K562 (cell line): ENCODE data around the gene C15orf61. TPM values are rescaled to one million over a fixed set of nuclear protein-coding genes. Genes with fewer than 3 reads are reported as not detected.

ENCODE experiments used
- ATAC-seq: fragments of 200-7000 bp; cut with Tn5 transposase; 3 replicates; pipeline ENCODE4 v1.9.1; 2020; ENCODE audit warnings: moderate library complexity
- BruUV-seq: library from RNA; stranded (reverse); fragments of 400-500 nt; replicated peaks from 2 replicates; lab custom pipeline; 2021; lab: Mats Ljungman, UMichigan
- CTCF ChIA-PET: fragments of 300-600 bp; formaldehyde crosslinking; extraction: SDS; loops from one replicate; lab custom pipeline; 2021; ENCODE audit warnings: low intra/inter-chr PET ratio; lab: Yijun Ruan, JAX
- POLR2A ChIA-PET: fragments of 300-600, 350-650 bp; sonication (Branson Sonifier 250); formaldehyde crosslinking; extraction: SDS; loops from one replicate; lab custom pipeline; 2021; ENCODE audit warnings: antibody characterized with exemption, inconsistent platforms; lab: Yijun Ruan, JAX
- DNase-seq, 4 experiments: peaks; one replicate each; pipeline versions ENCODE4 v3.0.0 to v3.0.0-alpha.2; 2011 to 2018; ENCODE audit warnings: low spot score in 3 of 4, mixed read lengths in 3 of 4; ENCODE audit errors: extremely low read depth in 1 of 4
- FAIRE-seq: peaks from 2 replicates; lab custom pipeline; 2011; peaks lifted over from hg19 to GRCh38; lab: Jason Lieb, UNC
- H2AFZ ChIP-seq: 2 replicates; pipeline ENCODE4 v1.6.0; 2011; ENCODE audit warnings: low read depth, low read length, control low read depth, inconsistent platforms
- H3K27ac ChIP-seq: fragments of 200-600 bp; 3 replicates; pipeline ENCODE4 v1.8.0; 2011; ENCODE audit warnings: low read depth, mild to moderate bottlenecking, control low read depth, inconsistent platforms, low read length, moderate library complexity, mixed read lengths; ENCODE audit errors: extremely low read depth
- H3K27me3 ChIP-seq, 2 experiments: fragments of 300-600 bp in 1 of 2; 2 replicates in 1 of 2; 3 replicates in 1 of 2; pipeline versions ENCODE4 v1.6.0 to v1.8.0; 2011; ENCODE audit warnings: inconsistent platforms in 2 of 2, low read length in 2 of 2, mild to moderate bottlenecking in 1 of 2, mixed read lengths in 1 of 2, moderate library complexity in 1 of 2; ENCODE audit not compliant: control insufficient read depth in 2 of 2, insufficient read depth in 2 of 2
- H3K36me3 ChIP-seq: fragments of 300-600 bp; 3 replicates; pipeline ENCODE4 v1.8.0; 2011; ENCODE audit warnings: mild to moderate bottlenecking, low read length, inconsistent platforms; ENCODE audit not compliant: control insufficient read depth, insufficient read depth
- H3K4me1 ChIP-seq, 2 experiments: fragments of 200-600 bp in 1 of 2; replicated peaks in 1 of 2; 2 replicates in 1 of 2; 3 replicates in 1 of 2; pipeline versions ENCODE4 v1.5.1 to v1.8.0; 2011; ENCODE audit warnings: inconsistent platforms in 2 of 2, low read length in 2 of 2, mild to moderate bottlenecking in 1 of 2, mixed read lengths in 1 of 2, moderate library complexity in 1 of 2; ENCODE audit not compliant: control insufficient read depth in 2 of 2, insufficient read depth in 2 of 2
- H3K4me2 ChIP-seq: 2 replicates; pipeline ENCODE4 v1.6.1; 2011; ENCODE audit warnings: low read length, control low read depth, inconsistent platforms, mixed read lengths; ENCODE audit not compliant: insufficient read depth
- H3K4me3 ChIP-seq: fragments of 200-600 bp; sonication (generic), shearing (Covaris generic); 2 replicates; pipeline ENCODE4 v1.5.1; 2016; ENCODE audit warnings: control low read depth, inconsistent platforms
- H3K79me2 ChIP-seq: fragments of 200-600 bp; 3 replicates; pipeline ENCODE4 v1.8.0; 2011; ENCODE audit warnings: low read length, inconsistent platforms; ENCODE audit not compliant: control insufficient read depth, insufficient read depth
- H3K9ac ChIP-seq, 2 experiments: 2 replicates each; pipeline versions ENCODE4 v1.6.0 to v1.6.1; 2011; ENCODE audit warnings: low read depth in 2 of 2, low read length in 2 of 2, control low read depth in 1 of 2, inconsistent platforms in 1 of 2, mild to moderate bottlenecking in 1 of 2, mixed read lengths in 1 of 2; ENCODE audit not compliant: insufficient read depth in 1 of 2
- H3K9me1 ChIP-seq: one replicate; pipeline ENCODE4 v1.6.0; 2011; ENCODE audit warnings: inconsistent platforms, mild to moderate bottlenecking, low read length, moderate library complexity; ENCODE audit not compliant: control insufficient read depth, insufficient read depth
- H3K9me3 ChIP-seq: replicated peaks from 2 replicates; pipeline ENCODE4 v1.5.1; 2011; ENCODE audit warnings: low read depth, low read length, inconsistent platforms; ENCODE audit not compliant: control insufficient read depth, insufficient read depth
- H4K20me1 ChIP-seq: replicated peaks from 2 replicates; pipeline ENCODE4 v1.6.1; 2011; ENCODE audit warnings: low read length, inconsistent platforms, mixed read lengths; ENCODE audit not compliant: control insufficient read depth, insufficient read depth
- BRF1 ChIP-seq: IDR thresholded peaks from 3 replicates; pipeline ENCODE4 v1.6.1; 2011; ENCODE audit warnings: borderline replicate concordance, mild to moderate bottlenecking; ENCODE audit not compliant: insufficient read length; ENCODE audit errors: extremely low read depth
- DACH1 ChIP-seq: fragments of 450-650 bp; IDR thresholded peaks from 2 replicates; pipeline ENCODE4 v1.6.1; 2018; ENCODE audit not compliant: partially characterized antibody
- HCFC1 ChIP-seq: IDR thresholded peaks from 2 replicates; pipeline ENCODE4 v1.6.1; 2012; ENCODE audit warnings: low read depth, low read length, improper control_type of control experiment
- HOXB6 ChIP-seq: fragments of 250-450 bp; sonication (Bioruptor Pico); IDR thresholded peaks from 2 replicates; pipeline ENCODE4 v1.5.1; 2022; ENCODE audit warnings: mild to moderate bottlenecking, borderline replicate concordance
- KDM2B ChIP-seq: fragments of 250-450 bp; sonication (Bioruptor Pico); IDR thresholded peaks from 2 replicates; pipeline ENCODE4 v1.8.0; 2021; ENCODE audit warnings: mild to moderate bottlenecking, moderate library complexity
- KLF13 ChIP-seq: fragments of 450-650 bp; IDR thresholded peaks from 2 replicates; pipeline ENCODE4 v1.6.1; 2016; ENCODE audit warnings: missing genetic modification characterization, low read depth, mild to moderate bottlenecking, missing compliant biosample characterization, moderate library complexity, borderline replicate concordance
- NCOA4 ChIP-seq: fragments of 450-650 bp; IDR thresholded peaks from 2 replicates; pipeline ENCODE4 v1.6.1; 2018; ENCODE audit warnings: mild to moderate bottlenecking; ENCODE audit not compliant: partially characterized antibody
- NUFIP1 ChIP-seq: fragments of 450-650 bp; IDR thresholded peaks from 2 replicates; pipeline ENCODE4 v1.6.1; 2018; ENCODE audit not compliant: partially characterized antibody
- PREB ChIP-seq: sonication (generic); formaldehyde crosslinking; IDR thresholded peaks from 2 replicates; pipeline ENCODE4 v1.8.1; 2023; ENCODE audit warnings: mild to moderate bottlenecking, missing genetic modification reagents
- RCOR1 ChIP-seq, 2 experiments: IDR thresholded peaks; 2 replicates each; pipeline ENCODE4 v1.6.1; 2012; ENCODE audit warnings: low read depth in 2 of 2, low read length in 2 of 2, borderline replicate concordance in 1 of 2, improper control_type of control experiment in 1 of 2
- RUNX1 ChIP-seq: sonication (generic); IDR thresholded peaks from 2 replicates; pipeline ENCODE4 v1.6.1; 2016; ENCODE audit warnings: antibody characterized with exemption, low read depth
- SETDB1 ChIP-seq: IDR thresholded peaks from one replicate; pipeline ENCODE4 v1.6.1; 2012; ENCODE audit warnings: low read length, control low read depth, inconsistent platforms
- SIN3A ChIP-seq, 2 experiments: fragments of 150-350 bp in 1 of 2; IDR thresholded peaks; 2 replicates each; pipeline ENCODE4 v1.6.1; 2011 to 2016; ENCODE audit warnings: borderline replicate concordance in 2 of 2, low read depth in 2 of 2, low read length in 2 of 2, mild to moderate bottlenecking in 2 of 2, moderate library complexity in 2 of 2; ENCODE audit not compliant: control insufficient read depth in 1 of 2
- SRF ChIP-seq, 2 experiments: fragments of 250-450, 450-650 bp in 1 of 2; sonication (Bioruptor Pico) in 1 of 2; sonication (generic) in 1 of 2; formaldehyde crosslinking; IDR thresholded peaks; 2 replicates each; pipeline versions ENCODE4 v1.5.0 to v1.5.1; 2020 to 2022; ENCODE audit warnings: mild to moderate bottlenecking in 1 of 2, missing genetic modification reagents in 1 of 2
- ZFP30 ChIP-seq: fragments of 250-450 bp; sonication (Bioruptor Pico); IDR thresholded peaks from 2 replicates; pipeline ENCODE4 v1.8.0; 2022; ENCODE audit warnings: moderate library complexity, mild to moderate bottlenecking, inconsistent platforms, borderline replicate concordance
- ZFX ChIP-seq: sonication (generic); formaldehyde crosslinking; IDR thresholded peaks from 2 replicates; pipeline ENCODE4 v1.8.0; 2022; ENCODE audit warnings: mild to moderate bottlenecking, missing genetic modification reagents, moderate library complexity
- ZNF324 ChIP-seq: fragments of 250-450 bp; sonication (Bioruptor Pico); IDR thresholded peaks from 2 replicates; pipeline ENCODE4 v1.4.0; 2020; ENCODE audit warnings: mild to moderate bottlenecking
- WGBS: fragments of 100-300 bp; shearing (Covaris generic); methylation state at CpG from one replicate; pipeline ENCODE4 v1.1.6; 2016; ENCODE audit warnings: low coverage, mixed read lengths; ENCODE audit not compliant: insufficient coverage; ENCODE audit errors: missing lambda C conversion rate; 5-methylcytosine and 5-hydroxymethylcytosine counted together
- in situ Hi-C: fragments of 300-500 bp; cut with MboI; formaldehyde crosslinking; loops from 4 replicates; pipeline ENCODE4 v1.15.0; 2018; ENCODE audit warnings: inconsistent platforms, mixed read lengths
- intact Hi-C: fragments of 100-400 bp; cut with micrococcal nuclease; formaldehyde crosslinking; loops from 2 replicates; pipeline ENCODE4 v1.14.2; 2022
- polyA plus RNA-seq, 8 experiments: library from polyadenylated mRNA; depleted of rRNA in 4 of 8; stranded (reverse) in 5 of 8; unstranded in 3 of 8; fragments of >200 nt; fragmentation: Nextera tagmentation in 2 of 8; fragmentation: Illumina TruSeq in 1 of 8; extraction: Ambion mirVana in 2 of 8; extraction: Trizol in 1 of 8; gene quantifications; 2 replicates each; pipeline versions ENCODE4 v1.2.1 to v1.2.3, GENCODE V29; 2011 to 2014; ENCODE audit warnings: inconsistent platforms in 1 of 8, missing spikeins in 1 of 8
- total RNA-seq, 7 experiments: library from RNA; depleted of rRNA in 6 of 7; stranded (reverse); fragments of >200 nt in 6 of 7; fragmentation: Illumina TruSeq in 2 of 7; extraction: Trizol in 2 of 7; gene quantifications; 2 replicates each; pipeline versions ENCODE4 v1.2.1 to v1.2.3, GENCODE V29; 2011 to 2021; ENCODE audit warnings: low replicate concordance in 1 of 7
- TF ChIP-seq, protein P1 (sequence below): fragments of 450-650 bp; IDR thresholded peaks from 2 replicates; pipeline ENCODE4 v1.6.1; 2016; ENCODE audit warnings: low read depth, mild to moderate bottlenecking, moderate library complexity
- TF ChIP-seq, protein P2 (sequence below), 2 experiments: fragments of 250-450 bp in 1 of 2; fragments of 450-650 bp in 1 of 2; sonication (Bioruptor Pico) in 1 of 2; IDR thresholded peaks; 2 replicates each; pipeline versions ENCODE4 v1.6.1 to v1.8.0; 2016 to 2021; ENCODE audit warnings: mild to moderate bottlenecking in 2 of 2, moderate library complexity in 2 of 2, missing compliant biosample characterization in 1 of 2, missing genetic modification characterization in 1 of 2

C15orf61 gene
- total and polyA plus RNA-seq, 9 of the 15 experiments (the other 6 are each of a cell fraction or from before 2014, with no cell fraction given), result 1.6 to 10.5 (median 4.3) TPM

DNA sequence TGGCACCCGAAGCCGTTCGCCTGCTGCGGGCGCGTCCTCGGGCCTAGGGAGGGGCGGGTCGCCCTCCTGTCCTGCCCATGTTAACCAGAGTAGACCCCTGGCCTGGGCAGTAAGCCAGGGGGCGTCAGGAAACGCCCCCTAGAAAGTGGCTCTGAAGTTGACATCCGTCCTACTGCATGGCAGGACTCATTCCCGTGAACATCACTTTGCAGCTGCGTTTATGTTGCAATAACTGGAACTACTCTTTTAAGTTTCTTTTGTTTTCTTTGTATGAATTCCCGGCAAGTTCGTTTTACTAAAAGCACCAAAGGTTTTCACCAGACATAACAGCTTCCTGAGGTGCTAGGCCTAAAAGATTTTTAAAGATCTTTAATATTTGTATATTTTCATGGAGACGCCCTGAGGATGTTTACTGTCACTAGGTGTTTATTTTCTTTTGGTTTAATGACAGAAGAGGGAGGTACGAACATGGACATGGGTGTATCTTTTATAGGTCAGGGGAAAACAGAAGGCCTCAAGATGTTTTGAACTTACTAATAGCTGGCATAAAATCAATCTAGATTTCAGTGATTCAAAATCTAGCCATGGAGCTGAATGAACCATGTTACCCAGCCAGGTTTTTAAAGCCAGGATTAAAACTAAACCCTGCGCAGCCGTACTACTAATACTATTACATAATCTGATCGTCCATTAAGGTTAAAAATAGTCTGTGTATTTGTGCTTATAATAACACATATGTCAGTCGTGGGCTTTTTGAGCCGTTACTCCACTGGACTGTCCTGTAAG lies 1.0 kb downstream of the C15orf61 start:
- Histone ChIP-seq H3K4me1 (peaks cover 6 to 21% of the 10 kb centered on the region in 2 experiments; a peak in 4 of 5 replicates), H3K4me3 (peak overlapping the region; percentile 82), H4K20me1 (no peaks in the 10 kb centered on the region), H3K36me3 (peaks cover 10% of the 10 kb centered on the region; the same call in 1 of the 3 replicates), H3K4me2 (peak overlapping the region; percentile 94), H3K9me3 (no peaks in the 10 kb centered on the region), H3K9ac (peak overlapping the region; percentile 90 to 100), H2AFZ (peak overlapping the region; percentile 96), H3K27ac (peak overlapping the region; percentile 97), H3K79me2 (peaks cover 44% of the 10 kb centered on the region), H3K27me3 (no peaks in the 10 kb centered on the region), H3K9me1 (no peaks in the 10 kb centered on the region)
- intact Hi-C loops, result no loop called here
- WGBS, result under 1% methylated on average over 23 of the region's 23 CpGs
- DNase-seq (peak in 1 of 4 experiments; percentile 19), ATAC-seq (peak; percentile 54; the same call in 2 of the 3 replicates), FAIRE-seq (peak; percentile 19)
- in situ Hi-C loops, result no loop called here
- BruUV-seq, result TSS peak; percentile 58
- ChIA-PET CTCF (interaction anchor here (0.6 to 0.7 kb wide), 2 partner anchors 28 to 300 kb away, joined by 4 read pairs; no protein-coding TSS in a partner anchor), POLR2A (interaction anchor here (0.6 to 2.3 kb wide), 10 partner anchors 8 to 1003 kb away, joined by 3 to 9 read pairs (median 3); partner anchors contain the start of gene MAP2K5)
- TF ChIP-seq KLF13 (tag), result peak; percentile 52; the same call in 1 of the 2 replicates
- no peak for TF ChIP-seq SRF (CRISPR knock-in tag; IDR thresholded peaks at IDR 0.05)
- peak; percentile 13 to 66; a peak in 2 of 4 replicates for TF ChIP-seq SIN3A (IDR thresholded peaks at IDR 0.05; ENCODE audit: borderline replicate concordance in 2 of 2, control insufficient read depth in 1 of 2, low read depth in 2 of 2, low read length in 2 of 2)
- TF ChIP-seq BRF1, result no peak
- no peak for TF ChIP-seq NCOA4
- TF ChIP-seq, protein P1, sequence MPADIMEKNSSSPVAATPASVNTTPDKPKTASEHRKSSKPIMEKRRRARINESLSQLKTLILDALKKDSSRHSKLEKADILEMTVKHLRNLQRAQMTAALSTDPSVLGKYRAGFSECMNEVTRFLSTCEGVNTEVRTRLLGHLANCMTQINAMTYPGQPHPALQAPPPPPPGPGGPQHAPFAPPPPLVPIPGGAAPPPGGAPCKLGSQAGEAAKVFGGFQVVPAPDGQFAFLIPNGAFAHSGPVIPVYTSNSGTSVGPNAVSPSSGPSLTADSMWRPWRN, result no peak
- no peak for TF ChIP-seq PREB (CRISPR knock-in tag)
- TF ChIP-seq RUNX1, result no peak
- no peak for TF ChIP-seq RCOR1 (IDR thresholded peaks at IDR 0.05; ENCODE audit: borderline replicate concordance in 1 of 2, low read depth in 2 of 2, low read length in 2 of 2)
- TF ChIP-seq NUFIP1, result no peak
- TF ChIP-seq ZFP30, result no peak
- TF ChIP-seq DACH1, result no peak
- no peak for TF ChIP-seq ZNF324 (CRISPR knock-in tag)
- no peak for TF ChIP-seq SETDB1
- TF ChIP-seq, protein P2, sequence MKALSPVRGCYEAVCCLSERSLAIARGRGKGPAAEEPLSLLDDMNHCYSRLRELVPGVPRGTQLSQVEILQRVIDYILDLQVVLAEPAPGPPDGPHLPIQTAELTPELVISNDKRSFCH (CRISPR knock-in tag; IDR thresholded peaks at IDR 0.05), result no peak
- TF ChIP-seq, protein P2 (tag; IDR thresholded peaks at IDR 0.05), result no peak
- no peak for TF ChIP-seq HOXB6 (CRISPR knock-in tag)
- TF ChIP-seq ZFX (CRISPR knock-in tag), result no peak
- no peak for TF ChIP-seq KDM2B (CRISPR knock-in tag)
- no peak for TF ChIP-seq HCFC1
